ENCODE data around the gene CNOT9. TPM values are rescaled to one million over a fixed set of nuclear protein-coding genes. Genes with fewer than 3 reads are reported as not detected.

Gene CNOT9
- total RNA-seq, 1 donor from 2014 or later, result 35.6 TPM

DNA sequence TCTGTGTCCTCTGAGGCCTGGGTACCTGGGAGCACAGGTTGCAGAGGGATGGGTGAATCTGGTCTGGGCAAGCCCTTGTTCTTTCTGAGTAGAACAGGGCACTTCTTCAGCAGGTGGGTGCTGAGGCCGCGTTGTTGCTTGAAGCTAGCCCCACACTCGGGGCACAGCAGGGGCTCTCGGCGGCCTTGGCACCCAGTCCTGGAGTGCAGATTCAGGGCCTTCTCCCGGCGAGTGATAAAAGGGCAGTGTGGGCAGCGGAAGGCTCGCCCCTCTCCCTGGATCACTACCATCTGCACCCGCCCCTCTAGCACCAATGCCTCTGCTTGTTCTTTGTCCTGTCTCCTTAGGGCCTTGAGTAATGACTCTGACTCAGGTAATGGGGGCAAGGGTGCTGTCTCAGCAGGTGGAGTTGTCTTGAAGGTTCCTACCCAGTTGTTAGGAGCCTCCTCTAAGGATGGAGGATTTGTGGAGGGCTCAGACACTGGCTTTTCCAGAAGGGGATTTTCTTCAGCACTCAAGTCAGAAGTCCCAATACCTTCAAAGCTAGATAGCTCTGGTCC is 75.2 kb downstream of the CNOT9 start:
- Histone ChIP-seq H2AFZ (ENCODE audit: low read depth, low read length) (no peak overlapping the region), H4K20me1 (ENCODE audit: insufficient read depth, low read length) (peaks cover 19% of the 10 kb centered on the region), H3K9ac (ENCODE audit: low read length) (no peak overlapping the region), H3K36me3 (ENCODE audit: insufficient read depth, low read length) (peaks cover 58% of the 10 kb centered on the region), H3K79me2 (ENCODE audit: insufficient read depth, low read length) (peaks cover 25% of the 10 kb centered on the region), H3K27ac (ENCODE audit: low read depth, low read length) (no peak overlapping the region), H3K4me1 (ENCODE audit: insufficient read depth, low read length) (peaks cover 8% of the 10 kb centered on the region), H3K27me3 (ENCODE audit: insufficient read depth, low read length) (no peaks in the 10 kb centered on the region), H3K4me2 (ENCODE audit: low read length) (no peak overlapping the region), H3K4me3 (ENCODE audit: insufficient read depth, low read depth, low read length) (no peak overlapping the region), H3K9me3 (ENCODE audit: insufficient read depth, low read depth, low read length) (no peaks in the 10 kb centered on the region)
- FAIRE-seq (no peak), DNase-seq (ENCODE audit: low read depth) (no peak)
- Mint-ChIP-seq H3K4me1 (ENCODE audit: low read depth, unreplicated experiment) (no peaks in the 10 kb centered on the region), H3K9me3 (ENCODE audit: unreplicated experiment) (no peaks in the 10 kb centered on the region), H3K4me3 (ENCODE audit: unreplicated experiment) (no peak overlapping the region), H3K27me3 (ENCODE audit: low read depth, unreplicated experiment) (no peaks in the 10 kb centered on the region), H3K27ac (ENCODE audit: unreplicated experiment) (no peak overlapping the region), H3K36me3 (ENCODE audit: low read depth, unreplicated experiment) (peaks cover 20% of the 10 kb centered on the region)
- no peak for TF ChIP-seq EZH2 (IDR thresholded peaks at IDR 0.05; ENCODE audit: insufficient read depth, low read length)

DNA sequence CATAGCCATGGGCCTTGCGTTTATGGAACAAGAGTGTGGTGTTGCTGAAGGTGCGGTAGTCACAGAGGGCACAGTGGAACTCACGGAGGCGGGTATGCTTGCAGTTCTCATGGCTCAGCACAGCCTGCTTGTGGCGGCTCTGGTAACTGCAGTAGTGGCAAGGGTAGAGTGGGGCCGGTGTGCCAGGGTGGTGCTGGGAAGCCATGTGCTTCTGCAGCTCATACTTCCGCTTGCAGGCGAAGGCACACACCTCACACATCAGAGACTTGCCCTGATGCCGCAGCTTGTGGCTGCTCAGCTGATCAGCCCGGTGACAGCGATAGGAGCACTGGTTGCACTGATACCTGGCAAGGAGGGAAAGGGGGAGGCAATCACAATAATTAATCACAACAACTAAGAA is 76.1 kb downstream of the CNOT9 start:
- TF ChIP-seq, protein P1, sequence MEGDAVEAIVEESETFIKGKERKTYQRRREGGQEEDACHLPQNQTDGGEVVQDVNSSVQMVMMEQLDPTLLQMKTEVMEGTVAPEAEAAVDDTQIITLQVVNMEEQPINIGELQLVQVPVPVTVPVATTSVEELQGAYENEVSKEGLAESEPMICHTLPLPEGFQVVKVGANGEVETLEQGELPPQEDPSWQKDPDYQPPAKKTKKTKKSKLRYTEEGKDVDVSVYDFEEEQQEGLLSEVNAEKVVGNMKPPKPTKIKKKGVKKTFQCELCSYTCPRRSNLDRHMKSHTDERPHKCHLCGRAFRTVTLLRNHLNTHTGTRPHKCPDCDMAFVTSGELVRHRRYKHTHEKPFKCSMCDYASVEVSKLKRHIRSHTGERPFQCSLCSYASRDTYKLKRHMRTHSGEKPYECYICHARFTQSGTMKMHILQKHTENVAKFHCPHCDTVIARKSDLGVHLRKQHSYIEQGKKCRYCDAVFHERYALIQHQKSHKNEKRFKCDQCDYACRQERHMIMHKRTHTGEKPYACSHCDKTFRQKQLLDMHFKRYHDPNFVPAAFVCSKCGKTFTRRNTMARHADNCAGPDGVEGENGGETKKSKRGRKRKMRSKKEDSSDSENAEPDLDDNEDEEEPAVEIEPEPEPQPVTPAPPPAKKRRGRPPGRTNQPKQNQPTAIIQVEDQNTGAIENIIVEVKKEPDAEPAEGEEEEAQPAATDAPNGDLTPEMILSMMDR (IDR thresholded peaks at IDR 0.05; ENCODE audit: insufficient read depth, low read depth, low read length), result no peak
- TF ChIP-seq EZH2 (IDR thresholded peaks at IDR 0.05; ENCODE audit: insufficient read depth, low read length), result no peak
- no peak for DNase-seq (ENCODE audit: low read depth)
- Histone ChIP-seq H3K4me2 (ENCODE audit: low read length) (no peak overlapping the region), H3K9me3 (ENCODE audit: insufficient read depth, low read depth, low read length) (no peaks in the 10 kb centered on the region), H3K27me3 (ENCODE audit: insufficient read depth, low read length) (no peaks in the 10 kb centered on the region), H3K4me3 (ENCODE audit: insufficient read depth, low read depth, low read length) (no peak overlapping the region), H3K9ac (ENCODE audit: low read length) (peak overlapping the region; percentile 58), H3K4me1 (ENCODE audit: insufficient read depth, low read length) (peaks cover 8% of the 10 kb centered on the region), H4K20me1 (ENCODE audit: insufficient read depth, low read length) (peaks cover 19% of the 10 kb centered on the region), H3K27ac (ENCODE audit: low read depth, low read length) (peak overlapping the region; percentile 69), H3K79me2 (ENCODE audit: insufficient read depth, low read length) (peaks cover 25% of the 10 kb centered on the region), H2AFZ (ENCODE audit: low read depth, low read length) (no peak overlapping the region), H3K36me3 (ENCODE audit: insufficient read depth, low read length) (peaks cover 56% of the 10 kb centered on the region)
- Mint-ChIP-seq H3K9me3 (ENCODE audit: unreplicated experiment) (no peaks in the 10 kb centered on the region), H3K27me3 (ENCODE audit: low read depth, unreplicated experiment) (no peaks in the 10 kb centered on the region), H3K4me1 (ENCODE audit: low read depth, unreplicated experiment) (no peaks in the 10 kb centered on the region), H3K27ac (ENCODE audit: unreplicated experiment) (peak overlapping the region; percentile 3), H3K4me3 (ENCODE audit: unreplicated experiment) (no peak overlapping the region), H3K36me3 (ENCODE audit: low read depth, unreplicated experiment) (peaks cover 19% of the 10 kb centered on the region)
- FAIRE-seq, result no peak

DNA sequence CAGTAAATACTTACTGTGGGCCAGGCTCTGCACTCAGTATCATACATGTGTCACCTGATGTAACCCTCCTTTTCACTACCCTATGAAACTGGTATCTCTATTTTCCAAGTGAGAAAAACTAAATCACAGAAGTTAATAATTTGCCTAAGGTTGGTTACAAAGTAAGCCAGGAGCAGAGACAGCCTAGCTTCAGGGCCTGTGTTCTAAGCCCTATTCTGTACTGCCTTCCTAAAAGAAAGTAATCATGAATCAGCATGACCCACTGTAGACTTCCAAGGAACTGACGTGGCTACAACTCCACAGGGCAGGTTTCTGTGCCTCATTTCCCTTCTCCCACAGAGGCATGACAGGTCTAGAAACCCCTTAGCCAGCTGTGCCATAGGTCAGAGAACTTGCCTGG is 76.5 kb downstream of the CNOT9 start:
- peaks cover 19% of the 10 kb centered on the region for H3K36me3 Mint-ChIP-seq (ENCODE audit: low read depth, unreplicated experiment)
- no peak for FAIRE-seq

More for the DNA sequence above, 76.5 kb downstream of the CNOT9 start:
- Histone ChIP-seq H3K4me3 (ENCODE audit: insufficient read depth, low read depth, low read length) (no peak overlapping the region), H4K20me1 (ENCODE audit: insufficient read depth, low read length) (peaks cover 18% of the 10 kb centered on the region), H3K36me3 (ENCODE audit: insufficient read depth, low read length) (peaks cover 58% of the 10 kb centered on the region), H3K4me1 (ENCODE audit: insufficient read depth, low read length) (peaks cover 8% of the 10 kb centered on the region), H3K27ac (ENCODE audit: low read depth, low read length) (peak overlapping the region; percentile 69), H2AFZ (ENCODE audit: low read depth, low read length) (no peak overlapping the region), H3K4me2 (ENCODE audit: low read length) (no peak overlapping the region), H3K9me3 (ENCODE audit: insufficient read depth, low read depth, low read length) (no peaks in the 10 kb centered on the region), H3K27me3 (ENCODE audit: insufficient read depth, low read length) (no peaks in the 10 kb centered on the region), H3K79me2 (ENCODE audit: insufficient read depth, low read length) (peaks cover 25% of the 10 kb centered on the region), H3K9ac (ENCODE audit: low read length) (peak overlapping the region; percentile 58)
- TF ChIP-seq EZH2 (IDR thresholded peaks at IDR 0.05; ENCODE audit: insufficient read depth, low read length), result no peak
- TF ChIP-seq, protein P1 (IDR thresholded peaks at IDR 0.05; ENCODE audit: insufficient read depth, low read depth, low read length), result no peak
- peak; percentile 38 for DNase-seq (ENCODE audit: low read depth)
- H3K4me3 Mint-ChIP-seq (ENCODE audit: unreplicated experiment), result no peak overlapping the region
- H3K27me3 Mint-ChIP-seq (ENCODE audit: low read depth, unreplicated experiment), result no peaks in the 10 kb centered on the region
- no peaks in the 10 kb centered on the region for H3K9me3 Mint-ChIP-seq (ENCODE audit: unreplicated experiment)
- H3K27ac Mint-ChIP-seq (ENCODE audit: unreplicated experiment), result peak overlapping the region; percentile 69
- no peaks in the 10 kb centered on the region for H3K4me1 Mint-ChIP-seq (ENCODE audit: low read depth, unreplicated experiment)

Other genes starting within 250 kb of the CNOT9 start
- 0.23 TPM in 1 of 2 replicates, not detected in the other for gene CATIP, start 212.0 kb upstream of the CNOT9 start, total RNA-seq
- gene SLC11A1, start 186.6 kb upstream of the CNOT9 start, total RNA-seq, result not detected in 2 replicates
- 41.8 and 45.0 TPM in 2 replicates for gene CTDSP1, start 169.0 kb upstream of the CNOT9 start, total RNA-seq
- not detected in 2 replicates for gene VIL1, start 149.7 kb upstream of the CNOT9 start, total RNA-seq
- 5.6 and 6.4 TPM in 2 replicates for gene USP37, start 488 bp upstream of the CNOT9 start, total RNA-seq
- gene PLCD4, start 39.1 kb downstream of the CNOT9 start, total RNA-seq, result 0.86 and 0.89 TPM in 2 replicates
- gene ZNF142, start 90.8 kb downstream of the CNOT9 start, total RNA-seq, result 19.9 and 28.0 TPM in 2 replicates
- gene BCS1L, start 90.8 kb downstream of the CNOT9 start, total RNA-seq, result 27.5 and 28.4 TPM in 2 replicates
- gene RNF25, start 103.2 kb downstream of the CNOT9 start, total RNA-seq, result 44.7 and 47.3 TPM in 2 replicates
- 42.6 and 46.0 TPM in 2 replicates for gene STK36, start 103.2 kb downstream of the CNOT9 start, total RNA-seq
- 27.4 and 33.8 TPM in 2 replicates for gene TTLL4, start 142.0 kb downstream of the CNOT9 start, total RNA-seq
- 3.9 and 4.3 TPM in 2 replicates for gene CYP27A1, start 213.3 kb downstream of the CNOT9 start, total RNA-seq